HG02623 (cell line): ENCODE data around the gene CLEC20A.

Experiments
- ATAC-seq: cut with Tn5 transposase; IDR thresholded peaks from one replicate; pipeline ENCODE4 v1.9.1; 2021; ENCODE audit warnings: moderate library complexity; ENCODE audit not compliant: unreplicated experiment

Gene CLEC20A

GRCh38 chr1:178477841-178478240 is 18.9 kb downstream of the CLEC20A start:
- no peak for ATAC-seq

- no peak for ATAC-seq
These were observed 19.4 kb downstream of the CLEC20A start for GRCh38 chr1:178477373-178477772.

- ATAC-seq: no peak
These were observed 24.2 kb downstream of the CLEC20A start for GRCh38 chr1:178472531-178472930.

- no peak for ATAC-seq
These were observed 26.3 kb downstream of the CLEC20A start for GRCh38 chr1:178470411-178470960.

GRCh38 chr1:178467837-178468236 is 28.9 kb downstream of the CLEC20A start:
- ATAC-seq: no peak

GRCh38 chr1:178465011-178465410 is 31.8 kb downstream of the CLEC20A start:
- ATAC-seq: no peak

- no peak for ATAC-seq
These were observed 32.2 kb downstream of the CLEC20A start for GRCh38 chr1:178464566-178464965.

GRCh38 chr1:178464141-178464540 is 32.6 kb downstream of the CLEC20A start:
- no peak for ATAC-seq

- no peak for ATAC-seq
These were observed 35.1 kb downstream of the CLEC20A start for GRCh38 chr1:178461701-178462100.

GRCh38 chr1:178461104-178461503 is 35.7 kb downstream of the CLEC20A start:
- ATAC-seq: no peak

- no peak for ATAC-seq
These were observed 38.6 kb downstream of the CLEC20A start for GRCh38 chr1:178458203-178458602.

- ATAC-seq: no peak
These were observed 39.1 kb downstream of the CLEC20A start for GRCh38 chr1:178457651-178458050.

GRCh38 chr1:178456472-178456871 is 40.3 kb downstream of the CLEC20A start:
- no peak for ATAC-seq

- no peak for ATAC-seq
These were observed 44.8 kb downstream of the CLEC20A start for GRCh38 chr1:178452013-178452412.

- no peak for ATAC-seq
These were observed 45.2 kb downstream of the CLEC20A start for GRCh38 chr1:178451529-178451928.

GRCh38 chr1:178450871-178451270 is 45.9 kb downstream of the CLEC20A start:
- no peak for ATAC-seq

GRCh38 chr1:178442925-178443324 is 53.8 kb downstream of the CLEC20A start:
- ATAC-seq: no peak

GRCh38 chr1:178438432-178438831 is 58.3 kb downstream of the CLEC20A start:
- ATAC-seq: no peak

GRCh38 chr1:178436899-178437298 is 59.9 kb downstream of the CLEC20A start:
- no peak for ATAC-seq

- no peak for ATAC-seq
These were observed 61.8 kb downstream of the CLEC20A start for GRCh38 chr1:178434899-178435435.

GRCh38 chr1:178434360-178434759 is 62.4 kb downstream of the CLEC20A start:
- ATAC-seq: no peak
